ENCODE measurements around the gene GPS2.

DNA sequence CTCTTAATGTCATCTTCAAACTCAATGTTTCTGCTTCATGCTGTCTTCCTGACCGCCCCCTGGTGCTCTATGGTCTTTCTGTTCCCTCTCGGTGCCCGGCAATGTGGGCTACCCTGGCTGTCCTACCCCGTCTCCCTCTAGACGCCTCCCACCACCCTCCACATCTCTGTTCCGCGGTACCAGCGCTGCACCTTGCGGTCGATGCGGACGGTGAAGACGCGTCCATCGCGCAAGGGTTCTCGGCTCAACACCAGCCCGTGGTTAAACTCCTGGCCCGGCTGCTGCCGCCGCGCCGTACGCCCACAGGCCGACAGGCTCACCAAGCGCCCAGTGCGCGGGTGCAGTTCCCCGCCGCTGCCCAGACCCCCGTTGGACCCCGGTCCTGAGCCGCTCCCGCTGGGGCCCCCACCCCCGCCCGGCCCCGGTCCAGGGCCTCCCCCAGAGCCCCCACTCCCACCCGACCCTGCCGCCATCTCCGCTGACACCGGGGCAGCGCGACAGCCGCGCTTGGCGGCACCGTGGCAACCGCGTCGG is 13.7 kb upstream of the GPS2 start, which contains the start of gene NEURL4:
- TF ChIP-seq, protein P1, sequence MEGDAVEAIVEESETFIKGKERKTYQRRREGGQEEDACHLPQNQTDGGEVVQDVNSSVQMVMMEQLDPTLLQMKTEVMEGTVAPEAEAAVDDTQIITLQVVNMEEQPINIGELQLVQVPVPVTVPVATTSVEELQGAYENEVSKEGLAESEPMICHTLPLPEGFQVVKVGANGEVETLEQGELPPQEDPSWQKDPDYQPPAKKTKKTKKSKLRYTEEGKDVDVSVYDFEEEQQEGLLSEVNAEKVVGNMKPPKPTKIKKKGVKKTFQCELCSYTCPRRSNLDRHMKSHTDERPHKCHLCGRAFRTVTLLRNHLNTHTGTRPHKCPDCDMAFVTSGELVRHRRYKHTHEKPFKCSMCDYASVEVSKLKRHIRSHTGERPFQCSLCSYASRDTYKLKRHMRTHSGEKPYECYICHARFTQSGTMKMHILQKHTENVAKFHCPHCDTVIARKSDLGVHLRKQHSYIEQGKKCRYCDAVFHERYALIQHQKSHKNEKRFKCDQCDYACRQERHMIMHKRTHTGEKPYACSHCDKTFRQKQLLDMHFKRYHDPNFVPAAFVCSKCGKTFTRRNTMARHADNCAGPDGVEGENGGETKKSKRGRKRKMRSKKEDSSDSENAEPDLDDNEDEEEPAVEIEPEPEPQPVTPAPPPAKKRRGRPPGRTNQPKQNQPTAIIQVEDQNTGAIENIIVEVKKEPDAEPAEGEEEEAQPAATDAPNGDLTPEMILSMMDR (IDR thresholded peaks at IDR 0.05; ENCODE audit: low read length), result peak; percentile 15; the same call in 1 of the 2 replicates
- no peak for TF ChIP-seq EZH2 (optimal IDR thresholded peaks at IDR 0.05; ENCODE audit: low read depth, low read length)
- TF ChIP-seq EZH2phosphoT487 (IDR thresholded peaks at IDR 0.05; ENCODE audit: low read length), result no peak
